K562 (cell line): ENCODE measurements around the gene ZC3H12C. TPM values are rescaled to one million over a fixed set of nuclear protein-coding genes. Genes with fewer than 3 reads are reported as not detected.
A peak's percentile ranks its signal among the peaks of the same experiment; 100 is the strongest.

ENCODE experiments used
- ATAC-seq: fragments of 200-7000 bp; cut with Tn5 transposase; 3 replicates; pipeline ENCODE4 v1.9.1; 2020; ENCODE audit warnings: moderate library complexity
- BruUV-seq: library from RNA; stranded (reverse); fragments of 400-500 nt; replicated peaks from 2 replicates; lab custom pipeline; 2021; lab: Mats Ljungman, UMichigan
- CTCF ChIA-PET: fragments of 300-600 bp; formaldehyde crosslinking; extraction: SDS; loops from one replicate; lab custom pipeline; 2021; ENCODE audit warnings: low intra/inter-chr PET ratio; lab: Yijun Ruan, JAX
- POLR2A ChIA-PET: fragments of 300-600, 350-650 bp; sonication (Branson Sonifier 250); formaldehyde crosslinking; extraction: SDS; loops from one replicate; lab custom pipeline; 2021; ENCODE audit warnings: antibody characterized with exemption, inconsistent platforms; lab: Yijun Ruan, JAX
- DNase-seq, 4 experiments: peaks; one replicate each; pipeline versions ENCODE4 v3.0.0 to v3.0.0-alpha.2; 2011 to 2018; ENCODE audit warnings: low spot score in 3 of 4, mixed read lengths in 3 of 4; ENCODE audit errors: extremely low read depth in 1 of 4
- FAIRE-seq: peaks from 2 replicates; lab custom pipeline; 2011; peaks lifted over from hg19 to GRCh38; lab: Jason Lieb, UNC
- H2AFZ ChIP-seq: 2 replicates; pipeline ENCODE4 v1.6.0; 2011; ENCODE audit warnings: low read depth, low read length, control low read depth, inconsistent platforms
- H3K27ac ChIP-seq: fragments of 200-600 bp; 3 replicates; pipeline ENCODE4 v1.8.0; 2011; ENCODE audit warnings: low read depth, mild to moderate bottlenecking, control low read depth, inconsistent platforms, low read length, moderate library complexity, mixed read lengths; ENCODE audit errors: extremely low read depth
- H3K27me3 ChIP-seq, 2 experiments: fragments of 300-600 bp in 1 of 2; 2 replicates in 1 of 2; 3 replicates in 1 of 2; pipeline versions ENCODE4 v1.6.0 to v1.8.0; 2011; ENCODE audit warnings: inconsistent platforms in 2 of 2, low read length in 2 of 2, mild to moderate bottlenecking in 1 of 2, mixed read lengths in 1 of 2, moderate library complexity in 1 of 2; ENCODE audit not compliant: control insufficient read depth in 2 of 2, insufficient read depth in 2 of 2
- H3K36me3 ChIP-seq: fragments of 300-600 bp; 3 replicates; pipeline ENCODE4 v1.8.0; 2011; ENCODE audit warnings: mild to moderate bottlenecking, low read length, inconsistent platforms; ENCODE audit not compliant: control insufficient read depth, insufficient read depth
- H3K4me1 ChIP-seq, 2 experiments: fragments of 200-600 bp in 1 of 2; replicated peaks in 1 of 2; 2 replicates in 1 of 2; 3 replicates in 1 of 2; pipeline versions ENCODE4 v1.5.1 to v1.8.0; 2011; ENCODE audit warnings: inconsistent platforms in 2 of 2, low read length in 2 of 2, mild to moderate bottlenecking in 1 of 2, mixed read lengths in 1 of 2, moderate library complexity in 1 of 2; ENCODE audit not compliant: control insufficient read depth in 2 of 2, insufficient read depth in 2 of 2
- H3K4me2 ChIP-seq: 2 replicates; pipeline ENCODE4 v1.6.1; 2011; ENCODE audit warnings: low read length, control low read depth, inconsistent platforms, mixed read lengths; ENCODE audit not compliant: insufficient read depth
- H3K4me3 ChIP-seq: fragments of 200-600 bp; sonication (generic), shearing (Covaris generic); 2 replicates; pipeline ENCODE4 v1.5.1; 2016; ENCODE audit warnings: control low read depth, inconsistent platforms
- H3K79me2 ChIP-seq: fragments of 200-600 bp; 3 replicates; pipeline ENCODE4 v1.8.0; 2011; ENCODE audit warnings: low read length, inconsistent platforms; ENCODE audit not compliant: control insufficient read depth, insufficient read depth
- H3K9ac ChIP-seq, 2 experiments: 2 replicates each; pipeline versions ENCODE4 v1.6.0 to v1.6.1; 2011; ENCODE audit warnings: low read depth in 2 of 2, low read length in 2 of 2, control low read depth in 1 of 2, inconsistent platforms in 1 of 2, mild to moderate bottlenecking in 1 of 2, mixed read lengths in 1 of 2; ENCODE audit not compliant: insufficient read depth in 1 of 2
- H3K9me1 ChIP-seq: one replicate; pipeline ENCODE4 v1.6.0; 2011; ENCODE audit warnings: inconsistent platforms, mild to moderate bottlenecking, low read length, moderate library complexity; ENCODE audit not compliant: control insufficient read depth, insufficient read depth
- H3K9me3 ChIP-seq: replicated peaks from 2 replicates; pipeline ENCODE4 v1.5.1; 2011; ENCODE audit warnings: low read depth, low read length, inconsistent platforms; ENCODE audit not compliant: control insufficient read depth, insufficient read depth
- H4K20me1 ChIP-seq: replicated peaks from 2 replicates; pipeline ENCODE4 v1.6.1; 2011; ENCODE audit warnings: low read length, inconsistent platforms, mixed read lengths; ENCODE audit not compliant: control insufficient read depth, insufficient read depth
- ATF1 ChIP-seq, 2 experiments: fragments of 450-650 bp in 1 of 2; IDR thresholded peaks; 2 replicates each; pipeline ENCODE4 v1.6.1; 2016; ENCODE audit warnings: missing compliant biosample characterization in 1 of 2, missing genetic modification characterization in 1 of 2
- ATF3 ChIP-seq, 2 experiments: fragments of 450-650 bp in 1 of 2; sonication (generic) in 1 of 2; formaldehyde crosslinking in 1 of 2; IDR thresholded peaks in 1 of 2; conservative IDR thresholded peaks in 1 of 2; 2 replicates each; pipeline versions ENCODE4 v1.6.1 to v1.8.1; 2016 to 2023; ENCODE audit warnings: mild to moderate bottlenecking in 2 of 2, moderate library complexity in 2 of 2, inconsistent platforms in 1 of 2, missing genetic modification reagents in 1 of 2
- COPS2 ChIP-seq: fragments of 450-650 bp; conservative IDR thresholded peaks from 2 replicates; pipeline ENCODE4 v1.6.1; 2016; ENCODE audit warnings: mild to moderate bottlenecking, moderate library complexity
- CREB1 ChIP-seq, 2 experiments: sonication (generic) in 1 of 2; formaldehyde crosslinking in 1 of 2; IDR thresholded peaks; 2 replicates each; pipeline versions ENCODE4 v1.6.1 to v1.8.0; 2012 to 2022; ENCODE audit warnings: inconsistent platforms in 1 of 2, mild to moderate bottlenecking in 1 of 2, missing genetic modification reagents in 1 of 2, moderate library complexity in 1 of 2
- CREM ChIP-seq: IDR thresholded peaks from 2 replicates; pipeline ENCODE4 v1.6.1; 2014; ENCODE audit warnings: antibody characterized with exemption, low read depth
- E2F8 ChIP-seq: fragments of 450-650 bp; IDR thresholded peaks from 2 replicates; pipeline ENCODE4 v1.7.1; 2018; ENCODE audit warnings: mild to moderate bottlenecking, low read depth; ENCODE audit not compliant: partially characterized antibody
- FOSL1 ChIP-seq: fragments of 200-800 bp; sonication (Bioruptor generic); conservative IDR thresholded peaks from 2 replicates; pipeline ENCODE4 v1.6.1; 2016; ENCODE audit warnings: missing genetic modification characterization, missing compliant biosample characterization
- FOXP1 ChIP-seq: sonication (generic); formaldehyde crosslinking; IDR thresholded peaks from 2 replicates; pipeline ENCODE4 v1.8.0; 2022; ENCODE audit warnings: mild to moderate bottlenecking, missing genetic modification reagents
- JUND ChIP-seq, 2 experiments: IDR thresholded peaks; 2 replicates in 1 of 2; 3 replicates in 1 of 2; pipeline ENCODE4 v1.6.1; 2011; ENCODE audit warnings: borderline replicate concordance in 2 of 2, low read depth in 2 of 2, low read length in 2 of 2, improper control_type of control experiment in 1 of 2, missing biosample characterization in 1 of 2, missing genetic modification characterization in 1 of 2, missing genetic modification reagents in 1 of 2
- PHF8 ChIP-seq: fragments of 200-600 bp; sonication (generic); IDR thresholded peaks from 2 replicates; pipeline ENCODE4 v1.6.1; 2012; ENCODE audit warnings: mixed run types, mild to moderate bottlenecking, inconsistent platforms, low read length, moderate library complexity, borderline replicate concordance
- STAG1 ChIP-seq: sonication (generic); formaldehyde crosslinking; IDR thresholded peaks from 2 replicates; pipeline ENCODE4 v1.5.0; 2020; ENCODE audit warnings: missing genetic modification reagents, borderline replicate concordance
- TEAD1 ChIP-seq, 2 experiments: fragments of 450-650 bp in 1 of 2; sonication (generic) in 1 of 2; formaldehyde crosslinking; IDR thresholded peaks; 2 replicates each; pipeline versions ENCODE4 v1.4.0 to v1.8.0; 2020 to 2022; ENCODE audit warnings: mild to moderate bottlenecking in 2 of 2, missing genetic modification reagents in 1 of 2
- ZNF274 ChIP-seq: IDR thresholded peaks from 2 replicates; pipeline ENCODE4 v1.6.1; 2011; ENCODE audit warnings: low read depth, mild to moderate bottlenecking, low read length, moderate library complexity, borderline replicate concordance
- WGBS: fragments of 100-300 bp; shearing (Covaris generic); methylation state at CpG from one replicate; pipeline ENCODE4 v1.1.6; 2016; ENCODE audit warnings: low coverage, mixed read lengths; ENCODE audit not compliant: insufficient coverage; ENCODE audit errors: missing lambda C conversion rate; 5-methylcytosine and 5-hydroxymethylcytosine counted together
- in situ Hi-C: fragments of 300-500 bp; cut with MboI; formaldehyde crosslinking; loops from 4 replicates; pipeline ENCODE4 v1.15.0; 2018; ENCODE audit warnings: inconsistent platforms, mixed read lengths
- intact Hi-C: fragments of 100-400 bp; cut with micrococcal nuclease; formaldehyde crosslinking; loops from 2 replicates; pipeline ENCODE4 v1.14.2; 2022
- polyA plus RNA-seq, 8 experiments: library from polyadenylated mRNA; depleted of rRNA in 4 of 8; stranded (reverse) in 5 of 8; unstranded in 3 of 8; fragments of >200 nt; fragmentation: Nextera tagmentation in 2 of 8; fragmentation: Illumina TruSeq in 1 of 8; extraction: Ambion mirVana in 2 of 8; extraction: Trizol in 1 of 8; gene quantifications; 2 replicates each; pipeline versions ENCODE4 v1.2.1 to v1.2.3, GENCODE V29; 2011 to 2014; ENCODE audit warnings: inconsistent platforms in 1 of 8, missing spikeins in 1 of 8
- total RNA-seq, 7 experiments: library from RNA; depleted of rRNA in 6 of 7; stranded (reverse); fragments of >200 nt in 6 of 7; fragmentation: Illumina TruSeq in 2 of 7; extraction: Trizol in 2 of 7; gene quantifications; 2 replicates each; pipeline versions ENCODE4 v1.2.1 to v1.2.3, GENCODE V29; 2011 to 2021; ENCODE audit warnings: low replicate concordance in 1 of 7

Gene ZC3H12C
- total and polyA plus RNA-seq, 9 of the 15 experiments (the other 6 are each of a cell fraction or from before 2014, with no cell fraction given): 0.56 to 5.9 (median 3.3) TPM

GRCh38 chr11:110096496-110096895, 3.3 kb downstream of the ZC3H12C start (continued):
- no peak for TF ChIP-seq E2F8
- TF ChIP-seq, all 486 proteins: peak for 0

GRCh38 chr11:110097459-110098012, 4.3 kb downstream of the ZC3H12C start:
- POLR2A ChIA-PET: interaction anchor here (0.6 to 0.7 kb wide), 2 partner anchors 14 to 323 kb away, joined by 3 read pairs; no protein-coding TSS in a partner anchor
- H3K79me2 ChIP-seq: peaks cover 24% of the 10 kb centered on the region
- in situ Hi-C loops: no loop called here
- TF ChIP-seq ATF3 (IDR thresholded peaks at IDR 0.05) (peak; percentile 43), ATF3 (CRISPR knock-in tag; conservative IDR thresholded peaks at IDR 0.05) (no peak), ATF1 (CRISPR knock-in tag; IDR thresholded peaks at IDR 0.05) (no peak), ATF1 (tag; IDR thresholded peaks at IDR 0.05) (peak; percentile 89), CREM (peak; percentile 84), JUND (IDR thresholded peaks at IDR 0.05; ENCODE audit: borderline replicate concordance, low read depth, low read length) (peak; percentile 22; the same call in 1 of the 2 replicates), JUND (tag; IDR thresholded peaks at IDR 0.05; ENCODE audit: borderline replicate concordance, low read depth, low read length) (peak; percentile 38; the same call in 1 of the 3 replicates), CREB1 (IDR thresholded peaks at IDR 0.05) (peak; percentile 87), CREB1 (CRISPR knock-in tag; IDR thresholded peaks at IDR 0.05) (peak; percentile 87), PHF8 (no peak), FOSL1 (tag) (peak; percentile 38), FOXP1 (CRISPR knock-in tag) (0 out of 2 replicates have a peak, but pooled peaks have one; percentile 25), COPS2 (no peak), STAG1 (CRISPR knock-in tag) (no peak), TEAD1 (CRISPR knock-in tag; IDR thresholded peaks at IDR 0.05) (no peak), ZNF274 (no peak)

More at GRCh38 chr11:110097459-110098012, 4.3 kb downstream of the ZC3H12C start:
- CTCF ChIA-PET: no interaction called here
- DNase-seq (peak in 1 of 4 experiments; percentile 32), ATAC-seq (no peak), FAIRE-seq (no peak)
- intact Hi-C loops: loop anchor here (5.0 to 10.0 kb wide), 4 partner anchors 75 to 337 kb away; no protein-coding TSS in a partner anchor
- H3K4me1 ChIP-seq: peaks cover 0 to 12% of the 10 kb centered on the region in 2 experiments; a peak in 4 of 5 replicates
- H3K9me1 ChIP-seq: no peaks in the 10 kb centered on the region
- no peaks in the 10 kb centered on the region for H3K9me3 ChIP-seq
- no peak overlapping the region for H3K4me2 ChIP-seq
- H3K36me3 ChIP-seq: no peaks in the 10 kb centered on the region
- no peak overlapping the region for H3K27ac ChIP-seq
- H3K9ac ChIP-seq: no peak overlapping the region
- no TSS peak for BruUV-seq
- H3K4me3 ChIP-seq: no peak overlapping the region
- no peak overlapping the region for H2AFZ ChIP-seq
- peaks cover 0 to 3% of the 10 kb centered on the region in 2 experiments; a peak in 2 of 5 replicates for H3K27me3 ChIP-seq
- no peaks in the 10 kb centered on the region for H4K20me1 ChIP-seq
- WGBS: 50% methylated on average over 5 of the region's 5 CpGs
